Lower leg skin (tissue), 4 donors: ENCODE data around the gene HAGH. TPM values are rescaled to one million over a fixed set of nuclear protein-coding genes. Genes with fewer than 3 reads are reported as not detected.
"Not testable (repeated sequence)": the region's sequence is repeated elsewhere in the genome, so short reads cannot be mapped to it uniquely, and the experiment has no call there.

Experiments
- DNase-seq, 2 donors: peaks; one replicate each; pipeline ENCODE4 v3.0.0-alpha.2; 2019; ENCODE audit warnings: low spot score in 2 of 2
- H3K4me3 ChIP-seq: fragments of 200-600 bp; sonication (generic); 2 replicates; pipeline ENCODE4 v1.5.1; 2017; ENCODE audit warnings: mild to moderate bottlenecking, low read depth; ENCODE audit not compliant: poor library complexity, severe bottlenecking
- CTCF ChIP-seq, 3 donors: fragments of 450-650 bp; IDR thresholded peaks; one replicate each; pipeline ENCODE4 v1.5.1; 2016; ENCODE audit warnings: antibody characterized with exemption in 3 of 3, mild to moderate bottlenecking in 3 of 3, moderate library complexity in 2 of 3
- POLR2A ChIP-seq, 2 donors: fragments of 450-650 bp; IDR thresholded peaks; one replicate each; pipeline ENCODE4 v1.6.1; 2016 to 2017; ENCODE audit warnings: antibody characterized with exemption in 2 of 2, mild to moderate bottlenecking in 1 of 2, moderate library complexity in 1 of 2
- WGBS, 2 donors: methylation state at CpG; one replicate each; pipeline ENCODE4 v1.1.5; 2018; 5-methylcytosine and 5-hydroxymethylcytosine counted together
- intact Hi-C: fragments of 100-400 bp; cut with DNase I; formaldehyde crosslinking; loops from one replicate; pipeline ENCODE4 v1.15.0; 2023; ENCODE audit warnings: low total_unique reads
- total RNA-seq, 4 donors: library from RNA; depleted of rRNA; stranded (reverse); fragments of >200 nt; gene quantifications; one replicate each; pipeline ENCODE4 v1.1.0, GENCODE V29; 2016

Gene HAGH
- total RNA-seq, result 100 to 1,000 TPM in 1 of 4 donors, 10 to 100 TPM in 3; 57.8 to 104 (median 89.0) TPM

- TF ChIP-seq POLR2A (IDR thresholded peaks at IDR 0.05) (no peak), CTCF (IDR thresholded peaks at IDR 0.05) (no peak)
- WGBS, 2 donors, result 0 to 1% methylated on average over 26 to 58 of the region's 104 CpGs
- intact Hi-C loops, result no loop called here
Observed at GRCh38 chr16:1826691-1827573, at the start of gene HAGH, which contains the start of gene FAHD1. HAGH (minus strand) TSS chr16:1826825; CDS start chr16:1826787, 38 bp downstream. FAHD1 (plus strand) TSS chr16:1827206; CDS start chr16:1827239, 33 bp downstream.

GRCh38 chr16:1876066-1876465 is 49.4 kb upstream of the HAGH start:
- H3K4me3 ChIP-seq, DNase-seq, intact Hi-C loops: not testable (repeated sequence)
- 87% methylated on average over 13 of the region's 13 CpGs for WGBS, 2 donors

More at GRCh38 chr16:1826691-1827573, at the start of gene HAGH, which contains the start of gene FAHD1:
- H3K4me3 ChIP-seq, result peak within 1 kb of the TSS; percentile 92
- DNase-seq, result peak; percentile 88 to 98

GRCh38 chr16:1874854-1875253 is 48.2 kb upstream of the HAGH start:
- 67% methylated on average over 6 of the region's 6 CpGs for WGBS, 2 donors
- TF ChIP-seq POLR2A (IDR thresholded peaks at IDR 0.05), result no peak
- no peak for TF ChIP-seq CTCF (IDR thresholded peaks at IDR 0.05)
- intact Hi-C loops, result no loop called here
- DNase-seq, result peak in 1 of 2 donors; percentile 42
- H3K4me3 ChIP-seq, result no peak overlapping the region

- no peak within 1 kb of the TSS for H3K4me3 ChIP-seq
- intact Hi-C loops, result no loop called here
- 4 to 7% methylated on average over 20 to 31 of the region's 68 CpGs for WGBS, 2 donors
- TF ChIP-seq POLR2A (IDR thresholded peaks at IDR 0.05) (no peak), CTCF (IDR thresholded peaks at IDR 0.05) (no peak)
- peak in 1 of 2 donors; percentile 82 for DNase-seq
Observed at GRCh38 chr16:1871974-1872635, 45.5 kb upstream of the HAGH start, which contains the start of gene MEIOB. MEIOB (minus strand) TSS chr16:1872164; CDS start chr16:1868175, 3,989 bp downstream.

GRCh38 chr16:1870365-1871082 is 43.9 kb upstream of the HAGH start:
- intact Hi-C loops, result no loop called here
- WGBS, 2 donors, result 40 to 43% methylated on average over 9 of the region's 9 CpGs
- H3K4me3 ChIP-seq, result no peak overlapping the region
- TF ChIP-seq CTCF (IDR thresholded peaks at IDR 0.05) (no peak), POLR2A (IDR thresholded peaks at IDR 0.05) (no peak)
- DNase-seq, result no peak
